Progenitor cell of endocrine pancreas (in vitro differentiated cells): ENCODE data around the gene EIF2D. TPM values are rescaled to one million over a fixed set of nuclear protein-coding genes. Genes with fewer than 3 reads are reported as not detected.

Experiments
- DNase-seq: peaks from one replicate; pipeline ENCODE4 v3.0.0; 2021; ENCODE audit warnings: low spot score; ENCODE audit not compliant: unreplicated experiment
- H3K27ac Mint-ChIP-seq: 2 replicates; pipeline ENCODE4 v1.8.0; 2021; ENCODE audit warnings: mild to moderate bottlenecking, moderate library complexity, mixed read lengths
- H3K27me3 Mint-ChIP-seq: 2 replicates; pipeline ENCODE4 v1.8.0; 2021; ENCODE audit warnings: mixed read lengths
- H3K36me3 Mint-ChIP-seq: 2 replicates; pipeline ENCODE4 v1.8.0; 2022; ENCODE audit warnings: mixed read lengths; ENCODE audit not compliant: insufficient read depth
- H3K4me1 Mint-ChIP-seq: 2 replicates; pipeline ENCODE4 v1.8.0; 2021; ENCODE audit warnings: low read depth, mixed read lengths
- H3K4me3 Mint-ChIP-seq: 2 replicates; pipeline ENCODE4 v1.8.0; 2021; ENCODE audit warnings: low read depth, mild to moderate bottlenecking, moderate library complexity, mixed read lengths
- H3K9me3 Mint-ChIP-seq: 2 replicates; pipeline ENCODE4 v1.8.0; 2021; ENCODE audit warnings: low read depth, mixed read lengths
- CTCF ChIP-seq: fragments of 200-600 bp; sonication (generic); IDR thresholded peaks from one replicate; pipeline ENCODE4 v1.5.0; 2021; ENCODE audit warnings: antibody characterized with exemption, mild to moderate bottlenecking; ENCODE audit not compliant: unreplicated experiment
- total RNA-seq: library from RNA; stranded (reverse); gene quantifications from 2 replicates; pipeline ENCODE4 v1.2.1, GENCODE V29; 2021

EIF2D gene
- total RNA-seq, 1 donor from 2014 or later = 36.8 TPM

- no peak for TF ChIP-seq CTCF
- Mint-ChIP-seq H3K27ac (no peak overlapping the region), H3K9me3 (no peaks in the 10 kb centered on the region), H3K4me3 (no peak overlapping the region), H3K4me1 (peaks cover under 1% of the 10 kb centered on the region), H3K27me3 (peaks cover 27% of the 10 kb centered on the region), H3K36me3 (no peaks in the 10 kb centered on the region)
- no peak for DNase-seq
Observed at GRCh38 chr1:206657751-206658150, 45.5 kb upstream of the EIF2D start.

- Mint-ChIP-seq H3K27me3 (peaks cover 23% of the 10 kb centered on the region), H3K36me3 (peaks cover 2% of the 10 kb centered on the region), H3K27ac (no peak overlapping the region), H3K9me3 (no peaks in the 10 kb centered on the region), H3K4me1 (no peaks in the 10 kb centered on the region), H3K4me3 (no peak overlapping the region)
- no peak for DNase-seq
- TF ChIP-seq CTCF = no peak
Observed at GRCh38 chr1:206656936-206657335, 44.7 kb upstream of the EIF2D start.

DNA sequence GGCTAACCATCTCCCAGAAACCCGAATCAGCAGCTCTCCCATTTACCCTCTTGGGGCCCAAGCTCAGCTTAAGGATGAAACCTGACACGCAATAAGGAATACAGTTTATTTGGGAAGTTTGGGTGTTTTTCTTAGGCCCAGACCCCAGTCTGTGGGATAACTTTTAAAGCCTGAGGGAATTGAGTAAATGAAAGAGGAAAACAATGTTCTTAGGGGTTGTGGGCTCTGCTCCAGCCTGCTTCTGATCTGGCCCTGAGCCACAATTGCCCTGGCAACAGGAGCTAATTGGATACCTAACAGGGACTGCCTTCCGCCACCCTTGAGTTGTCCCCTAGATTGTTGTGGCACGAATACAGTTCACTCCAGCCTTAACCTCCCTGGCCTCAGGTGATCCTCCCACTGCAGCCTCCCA, 43.2 kb upstream of the EIF2D start:
- Mint-ChIP-seq H3K27ac (no peak overlapping the region), H3K36me3 (peaks cover 2% of the 10 kb centered on the region), H3K9me3 (no peaks in the 10 kb centered on the region), H3K4me3 (no peak overlapping the region), H3K27me3 (peaks cover 20% of the 10 kb centered on the region), H3K4me1 (no peaks in the 10 kb centered on the region)
- no peak for DNase-seq
- no peak for TF ChIP-seq CTCF

DNA sequence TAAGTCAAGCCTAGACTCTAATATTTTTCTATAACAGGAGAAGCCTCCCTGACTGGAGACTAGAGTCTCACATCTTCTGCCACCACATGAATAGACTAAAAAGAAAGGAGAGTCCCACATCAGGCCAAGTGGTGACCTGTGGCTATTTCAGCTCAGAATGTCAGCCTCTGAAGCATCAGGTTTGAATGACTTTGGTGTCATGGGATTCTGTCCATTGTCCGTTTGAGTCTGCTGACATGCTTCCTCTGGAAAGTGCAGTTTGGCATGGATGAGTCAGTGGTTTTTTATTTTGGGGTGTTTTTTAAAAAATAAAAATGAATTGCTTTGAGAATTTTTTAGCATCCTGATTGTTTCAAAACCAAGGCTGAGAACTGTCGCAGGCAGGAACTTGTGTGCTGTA, 42.6 kb upstream of the EIF2D start:
- Mint-ChIP-seq H3K36me3 (peaks cover 2% of the 10 kb centered on the region), H3K9me3 (no peaks in the 10 kb centered on the region), H3K27me3 (peaks cover 20% of the 10 kb centered on the region), H3K4me3 (no peak overlapping the region), H3K27ac (no peak overlapping the region), H3K4me1 (no peaks in the 10 kb centered on the region)
- TF ChIP-seq CTCF = no peak
- DNase-seq = no peak

DNA sequence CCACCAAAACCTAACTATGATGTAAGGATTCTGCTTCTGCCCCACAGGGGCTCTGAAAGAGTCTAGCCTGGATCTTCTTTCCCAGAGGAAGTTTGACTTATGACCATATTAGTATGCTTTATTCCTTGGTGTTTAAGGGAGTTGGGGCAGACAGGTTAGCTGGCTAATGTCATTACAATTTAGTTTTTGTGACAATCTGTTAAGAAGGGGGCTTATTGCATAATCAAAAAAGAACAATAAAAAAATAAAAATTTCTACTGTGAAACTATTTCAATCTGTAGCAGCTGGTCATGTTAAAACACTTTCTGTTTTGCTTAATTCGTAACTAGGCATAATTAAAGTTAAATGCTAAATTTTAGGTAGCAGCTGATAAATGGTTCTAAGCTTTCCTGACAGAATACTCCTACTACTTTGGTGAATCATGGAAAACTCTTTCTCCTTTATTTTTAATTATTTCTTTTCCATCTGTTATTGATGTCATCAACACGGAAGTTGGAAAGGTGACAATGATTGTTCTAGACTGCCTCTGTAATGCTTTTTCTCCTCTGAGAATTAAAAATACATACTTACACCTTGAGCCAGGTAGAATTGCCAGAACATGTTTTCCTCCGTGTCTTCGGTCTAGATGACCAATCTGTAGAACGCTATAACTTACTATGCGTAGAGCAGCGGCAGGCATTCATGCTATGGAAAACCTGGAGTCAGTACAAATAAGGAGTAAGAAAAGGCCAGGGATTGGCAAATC, 41.6 kb upstream of the EIF2D start:
- H3K4me3 Mint-ChIP-seq = no peak overlapping the region
- peaks cover 3% of the 10 kb centered on the region for H3K36me3 Mint-ChIP-seq
- H3K27ac Mint-ChIP-seq = no peak overlapping the region
- H3K9me3 Mint-ChIP-seq = no peaks in the 10 kb centered on the region
- no peaks in the 10 kb centered on the region for H3K4me1 Mint-ChIP-seq
- H3K27me3 Mint-ChIP-seq = peaks cover 20% of the 10 kb centered on the region
- TF ChIP-seq CTCF = no peak
- no peak for DNase-seq
